DND-41 (cell line): Measurements from ENCODE around the gene GPC1.

Experiments
- CTCF ChIP-seq: IDR thresholded peaks from 2 replicates; pipeline ENCODE4 v1.5.1; 2012; ENCODE audit warnings: borderline replicate concordance, low read length, moderate library complexity, mild to moderate bottlenecking; ENCODE audit not compliant: poor library complexity, severe bottlenecking; ENCODE audit errors: extremely low read depth
- EZH2 ChIP-seq: IDR thresholded peaks from 3 replicates; pipeline ENCODE4 v1.6.1; 2012; ENCODE audit warnings: borderline replicate concordance, low read depth, mild to moderate bottlenecking, moderate library complexity, low read length, inconsistent platforms; ENCODE audit not compliant: severe bottlenecking

GRCh38 chr2:240401308-240401707, 34.2 kb upstream of the GPC1 start:
- TF ChIP-seq CTCF = no peak
- TF ChIP-seq EZH2 = no peak
